Tibial artery (tissue), 4 donors: ENCODE results near the gene OR10A2.

ENCODE experiments used
- DNase-seq, 2 donors: peaks; one replicate each; pipeline ENCODE4 v3.0.0-alpha.2; 2019
- H3K27ac ChIP-seq, 2 donors: fragments of 200-600 bp; sonication (generic) in 1 of 2; 1 replicate in 1 of 2; 2 replicates in 1 of 2; pipeline ENCODE4 v1.5.1; 2018 to 2019; ENCODE audit warnings: mild to moderate bottlenecking in 1 of 2
- H3K27me3 ChIP-seq, 2 donors: fragments of 200-600 bp; sonication (generic) in 1 of 2; one replicate each; pipeline versions ENCODE4 v1.5.1 to v1.6.0; 2016 to 2019
- H3K36me3 ChIP-seq, 3 donors: fragments of 200-600 bp; sonication (generic) in 2 of 3; one replicate each; pipeline ENCODE4 v1.5.1; 2016 to 2019; ENCODE audit warnings: mild to moderate bottlenecking in 2 of 3
- H3K4me1 ChIP-seq, 4 donors: fragments of 200-600 bp; sonication (generic) in 2 of 4; 1 replicate in 3 of 4; 2 replicates in 1 of 4; pipeline ENCODE4 v1.5.1; 2016 to 2019
- H3K4me3 ChIP-seq, 2 donors: fragments of 200-600 bp; sonication (generic) in 1 of 2; 1 replicate in 1 of 2; 2 replicates in 1 of 2; pipeline ENCODE4 v1.5.1; 2018 to 2019; ENCODE audit warnings: mild to moderate bottlenecking in 2 of 2
- H3K9me3 ChIP-seq, 3 donors: fragments of 200-600 bp; sonication (generic) in 1 of 3; one replicate each; pipeline ENCODE4 v1.5.1; 2016 to 2019
- intact Hi-C: fragments of 100-400 bp; cut with DNase I; formaldehyde crosslinking; loops from one replicate; pipeline ENCODE4 v1.15.0; 2023; ENCODE audit warnings: low total_unique reads
- TF ChIP-seq, protein P1 (sequence below), 2 experiments: fragments of 200-600 bp in 1 of 2; fragments of 450-650 bp in 1 of 2; IDR thresholded peaks; one replicate each; pipeline ENCODE4 v1.5.1; 2017 to 2019; ENCODE audit warnings: antibody characterized with exemption in 2 of 2, mild to moderate bottlenecking in 1 of 2, moderate library complexity in 1 of 2

OR10A2 gene, protein sequence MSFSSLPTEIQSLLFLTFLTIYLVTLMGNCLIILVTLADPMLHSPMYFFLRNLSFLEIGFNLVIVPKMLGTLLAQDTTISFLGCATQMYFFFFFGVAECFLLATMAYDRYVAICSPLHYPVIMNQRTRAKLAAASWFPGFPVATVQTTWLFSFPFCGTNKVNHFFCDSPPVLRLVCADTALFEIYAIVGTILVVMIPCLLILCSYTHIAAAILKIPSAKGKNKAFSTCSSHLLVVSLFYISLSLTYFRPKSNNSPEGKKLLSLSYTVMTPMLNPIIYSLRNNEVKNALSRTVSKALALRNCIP

GRCh38 chr11:6862961-6863360 is at the start of gene OR10A2:
OR10A2 (plus strand) TSS chr11:6863057; CDS start chr11:6869755, 6,698 bp downstream.
- TF ChIP-seq, protein P1, sequence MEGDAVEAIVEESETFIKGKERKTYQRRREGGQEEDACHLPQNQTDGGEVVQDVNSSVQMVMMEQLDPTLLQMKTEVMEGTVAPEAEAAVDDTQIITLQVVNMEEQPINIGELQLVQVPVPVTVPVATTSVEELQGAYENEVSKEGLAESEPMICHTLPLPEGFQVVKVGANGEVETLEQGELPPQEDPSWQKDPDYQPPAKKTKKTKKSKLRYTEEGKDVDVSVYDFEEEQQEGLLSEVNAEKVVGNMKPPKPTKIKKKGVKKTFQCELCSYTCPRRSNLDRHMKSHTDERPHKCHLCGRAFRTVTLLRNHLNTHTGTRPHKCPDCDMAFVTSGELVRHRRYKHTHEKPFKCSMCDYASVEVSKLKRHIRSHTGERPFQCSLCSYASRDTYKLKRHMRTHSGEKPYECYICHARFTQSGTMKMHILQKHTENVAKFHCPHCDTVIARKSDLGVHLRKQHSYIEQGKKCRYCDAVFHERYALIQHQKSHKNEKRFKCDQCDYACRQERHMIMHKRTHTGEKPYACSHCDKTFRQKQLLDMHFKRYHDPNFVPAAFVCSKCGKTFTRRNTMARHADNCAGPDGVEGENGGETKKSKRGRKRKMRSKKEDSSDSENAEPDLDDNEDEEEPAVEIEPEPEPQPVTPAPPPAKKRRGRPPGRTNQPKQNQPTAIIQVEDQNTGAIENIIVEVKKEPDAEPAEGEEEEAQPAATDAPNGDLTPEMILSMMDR (IDR thresholded peaks at IDR 0.05) = no peak
- no peaks in the 10 kb centered on the region for H3K4me1 ChIP-seq
- no peak for DNase-seq
- no peaks in the 10 kb centered on the region for H3K36me3 ChIP-seq
- H3K9me3 ChIP-seq = no peaks in the 10 kb centered on the region
- no peak within 1 kb of the TSS for H3K4me3 ChIP-seq
- intact Hi-C loops = no loop called here
- H3K27ac ChIP-seq = no peak within 1 kb of the TSS
- no peaks in the 10 kb centered on the region for H3K27me3 ChIP-seq

DNA sequence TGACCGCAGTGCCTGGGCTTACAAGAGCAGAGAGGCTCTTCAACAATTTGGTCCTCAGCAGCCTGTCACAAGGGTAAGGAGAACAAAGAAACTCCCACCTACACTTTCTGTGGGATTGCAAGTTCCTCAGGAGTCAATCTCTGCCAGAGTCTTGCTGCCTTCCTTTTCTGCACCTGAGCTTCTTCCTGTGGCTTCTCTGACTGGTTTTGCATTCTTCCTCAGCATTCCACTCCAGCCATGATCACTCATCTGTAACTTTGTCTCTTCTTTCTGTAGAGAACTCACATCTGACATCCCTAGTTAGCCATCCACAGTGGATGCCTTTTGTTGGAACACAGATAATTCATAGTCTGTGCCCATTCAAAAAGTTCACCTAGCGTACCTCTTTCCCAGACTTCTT is 49.2 kb upstream of the OR10A2 start:
- no peak overlapping the region for H3K27ac ChIP-seq
- intact Hi-C loops = loop anchor here (2.0 kb wide), 1 partner anchor 629 kb away; no protein-coding TSS in a partner anchor
- H3K4me3 ChIP-seq = no peak overlapping the region
- H3K9me3 ChIP-seq = no peaks in the 10 kb centered on the region
- no peaks in the 10 kb centered on the region for H3K36me3 ChIP-seq
- no peaks in the 10 kb centered on the region for H3K27me3 ChIP-seq
- no peaks in the 10 kb centered on the region for H3K4me1 ChIP-seq
- TF ChIP-seq, protein P1 (IDR thresholded peaks at IDR 0.05) = no peak
- no peak for DNase-seq

DNA sequence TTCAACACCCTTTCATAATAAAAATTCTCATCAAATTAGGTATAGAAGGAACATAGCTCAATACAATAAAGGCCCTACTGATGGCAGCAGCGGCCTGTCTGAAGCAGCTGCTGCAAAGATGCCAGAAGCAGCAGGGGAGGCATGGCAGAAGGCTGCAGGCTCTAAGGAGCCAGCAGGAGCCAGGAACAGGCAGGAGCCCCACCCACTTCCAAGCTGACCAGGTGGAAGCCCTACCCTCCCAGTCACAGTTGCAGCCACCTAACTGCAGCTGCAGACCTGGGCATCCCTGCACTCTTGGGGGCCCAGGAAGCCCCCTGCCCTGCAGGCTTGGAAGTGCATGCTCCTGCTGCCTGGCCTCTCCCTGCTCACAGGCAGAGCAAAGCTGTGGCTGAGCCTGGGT is 45.2 kb upstream of the OR10A2 start:
- Histone ChIP-seq H3K27ac (no peak overlapping the region), H3K4me1 (no peaks in the 10 kb centered on the region), H3K27me3 (no peaks in the 10 kb centered on the region), H3K9me3 (no peaks in the 10 kb centered on the region), H3K4me3 (no peak overlapping the region), H3K36me3 (no peaks in the 10 kb centered on the region)
- intact Hi-C loops = no loop called here
- TF ChIP-seq, protein P1 (IDR thresholded peaks at IDR 0.05) = no peak
- no peak for DNase-seq

DNA sequence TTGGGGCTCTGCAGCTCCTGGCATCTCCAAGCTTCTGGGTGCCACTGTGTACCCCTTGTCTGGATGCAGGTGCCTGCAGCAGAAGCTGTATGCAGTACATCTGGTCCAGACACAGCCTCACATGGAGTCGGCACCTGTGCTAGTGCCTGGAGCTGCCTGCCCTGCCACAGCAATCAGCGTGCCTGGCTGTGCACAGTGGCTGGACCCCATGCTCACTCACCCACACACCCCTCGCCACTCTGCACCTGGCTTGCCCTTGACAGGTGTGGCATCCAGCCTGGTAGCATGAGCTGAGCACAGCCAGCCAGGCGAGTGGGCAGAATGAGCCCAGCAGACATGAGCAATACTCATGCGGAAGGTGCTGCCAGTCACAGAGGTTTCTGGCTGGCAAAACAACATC is 43.9 kb upstream of the OR10A2 start:
- TF ChIP-seq, protein P1 (IDR thresholded peaks at IDR 0.05) = no peak
- no peaks in the 10 kb centered on the region for H3K36me3 ChIP-seq
- intact Hi-C loops = no loop called here
- DNase-seq = no peak
- H3K27ac ChIP-seq = no peak overlapping the region
- no peak overlapping the region for H3K4me3 ChIP-seq
- H3K27me3 ChIP-seq = no peaks in the 10 kb centered on the region
- no peaks in the 10 kb centered on the region for H3K9me3 ChIP-seq
- no peaks in the 10 kb centered on the region for H3K4me1 ChIP-seq

DNA sequence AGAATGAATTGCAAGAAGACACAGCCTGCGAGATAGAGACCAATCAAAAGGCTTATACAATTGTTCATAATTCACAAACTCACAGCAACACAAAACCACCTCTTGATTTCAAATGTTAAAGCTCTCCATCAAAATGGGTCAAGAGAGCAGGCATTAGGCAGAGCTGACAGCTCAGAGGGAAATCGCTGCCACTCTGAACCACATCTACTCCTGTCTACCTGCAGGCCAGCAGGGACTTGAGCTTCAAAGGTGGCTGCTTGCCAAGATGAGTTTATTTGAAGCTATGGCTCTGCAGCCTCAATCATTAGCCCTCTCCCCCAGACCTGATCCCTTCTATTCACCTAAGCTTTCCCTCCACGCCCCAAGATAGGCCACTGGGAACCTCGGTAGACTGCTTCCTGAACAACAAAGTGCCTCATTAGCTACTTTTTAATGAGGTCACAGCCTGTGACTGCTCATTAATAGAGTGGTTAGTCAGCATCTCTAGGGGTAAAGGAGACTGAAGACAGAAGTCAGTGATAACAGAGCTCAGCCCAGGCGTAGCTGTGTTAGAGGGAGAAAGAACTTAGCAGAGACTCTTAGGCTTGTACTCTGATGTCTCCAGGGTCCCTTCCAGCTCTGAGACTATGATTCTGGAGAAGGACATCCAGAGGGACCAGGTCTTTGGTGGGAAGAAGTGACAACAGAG is 38.6 kb upstream of the OR10A2 start:
- H3K27ac ChIP-seq = no peak overlapping the region
- intact Hi-C loops = no loop called here
- H3K4me3 ChIP-seq = no peak overlapping the region
- TF ChIP-seq, protein P1 (IDR thresholded peaks at IDR 0.05) = no peak
- no peaks in the 10 kb centered on the region for H3K27me3 ChIP-seq
- no peaks in the 10 kb centered on the region for H3K4me1 ChIP-seq
- DNase-seq = no peak
- no peaks in the 10 kb centered on the region for H3K36me3 ChIP-seq
- no peaks in the 10 kb centered on the region for H3K9me3 ChIP-seq
